ENCODE measurements around the gene TTC23.

The TTC23 gene

DNA sequence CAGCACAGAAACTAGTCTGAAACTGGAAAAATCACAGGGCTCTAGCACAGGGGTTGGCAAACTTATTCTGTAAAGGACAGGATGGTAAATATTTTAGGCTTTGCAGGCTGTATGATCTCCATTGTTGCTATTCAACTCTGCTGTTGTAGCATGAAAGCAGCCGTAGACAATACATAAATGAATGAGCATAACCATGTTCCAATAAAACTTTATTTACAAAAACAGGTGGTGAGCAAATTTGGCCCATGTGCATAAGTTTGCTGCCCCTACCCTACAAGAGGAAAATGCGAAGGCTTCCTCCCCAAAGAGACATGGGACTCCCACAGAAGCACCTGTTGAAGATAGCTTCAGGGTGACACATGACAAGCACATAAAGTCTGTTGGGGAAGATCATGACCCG is 85.3 kb downstream of the TTC23 start:
- no peak for DNase-seq

GRCh38 chr15:99163271-99164062 is 85.9 kb downstream of the TTC23 start:
- no peak for DNase-seq

GRCh38 chr15:99158626-99159412 is 90.6 kb downstream of the TTC23 start:
- DNase-seq = no peak

- DNase-seq = peak; percentile 71
Measured at GRCh38 chr15:99157456-99157855, 91.9 kb downstream of the TTC23 start.

- peak; percentile 50 for DNase-seq
Measured at GRCh38 chr15:99155961-99156443, 93.4 kb downstream of the TTC23 start.

DNA sequence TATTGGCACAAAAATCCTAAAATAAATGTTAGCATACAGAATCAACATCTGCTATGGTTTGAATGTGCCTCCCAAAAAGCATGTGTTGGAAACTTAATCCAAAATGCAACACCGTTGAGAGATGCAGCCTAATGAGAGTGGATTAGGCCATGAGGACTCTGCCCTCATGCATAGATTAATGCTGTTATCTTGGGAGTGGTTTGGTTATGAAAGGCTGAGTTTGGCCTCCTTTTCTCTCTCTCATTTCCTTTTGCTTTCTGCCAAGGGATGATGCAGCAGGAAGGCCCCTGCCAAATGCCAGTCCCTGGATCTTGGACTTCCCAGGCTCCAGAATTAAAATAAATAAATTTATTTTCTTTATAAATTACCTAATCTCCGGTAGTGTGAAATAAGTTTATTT is 95.1 kb downstream of the TTC23 start:
- DNase-seq = no peak

DNA sequence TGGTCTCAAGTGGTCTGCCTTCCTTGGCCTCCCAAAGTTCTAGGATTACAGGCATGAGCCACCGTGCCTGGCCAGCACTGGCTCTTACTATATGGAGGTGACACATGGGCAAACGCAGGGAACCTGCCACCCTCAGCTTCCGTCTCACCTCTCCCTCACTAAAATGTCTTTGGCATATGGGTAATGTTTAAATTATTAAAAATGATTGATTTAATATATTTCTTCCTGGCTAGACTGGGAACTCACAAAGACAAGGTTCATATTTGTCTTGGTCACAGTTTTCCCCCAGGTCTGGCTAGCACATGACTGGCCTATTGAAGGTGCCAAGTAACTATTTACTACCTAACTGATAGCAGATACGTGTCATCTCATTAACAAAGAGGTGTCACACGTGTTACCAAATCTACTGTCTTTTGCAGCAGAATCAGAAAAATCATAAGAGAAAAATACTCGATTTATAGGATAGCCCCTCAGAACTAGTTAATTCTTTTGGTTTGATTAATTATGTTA is 96.3 kb downstream of the TTC23 start:
- no peak for DNase-seq

DNA sequence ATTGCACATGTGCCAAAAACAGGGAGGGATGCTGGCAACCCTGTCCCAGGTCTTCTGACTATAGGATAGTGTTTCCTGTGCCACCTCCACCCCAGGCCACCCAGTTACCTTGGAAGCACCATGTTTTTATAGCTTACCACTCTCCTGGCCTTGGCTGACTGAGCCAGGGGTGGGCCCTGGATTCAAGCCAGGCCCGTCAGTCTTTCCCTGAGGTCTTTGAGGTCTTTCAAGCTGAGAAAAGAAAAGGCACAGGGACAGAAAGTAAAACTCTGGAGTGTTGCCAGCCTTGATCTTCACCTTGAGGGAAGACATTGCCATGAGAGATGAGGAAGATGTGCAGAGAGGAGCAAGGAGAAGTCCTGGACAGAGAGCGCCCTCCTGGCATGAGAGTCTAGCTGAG is 98.2 kb downstream of the TTC23 start:
- no peak for DNase-seq

DNA sequence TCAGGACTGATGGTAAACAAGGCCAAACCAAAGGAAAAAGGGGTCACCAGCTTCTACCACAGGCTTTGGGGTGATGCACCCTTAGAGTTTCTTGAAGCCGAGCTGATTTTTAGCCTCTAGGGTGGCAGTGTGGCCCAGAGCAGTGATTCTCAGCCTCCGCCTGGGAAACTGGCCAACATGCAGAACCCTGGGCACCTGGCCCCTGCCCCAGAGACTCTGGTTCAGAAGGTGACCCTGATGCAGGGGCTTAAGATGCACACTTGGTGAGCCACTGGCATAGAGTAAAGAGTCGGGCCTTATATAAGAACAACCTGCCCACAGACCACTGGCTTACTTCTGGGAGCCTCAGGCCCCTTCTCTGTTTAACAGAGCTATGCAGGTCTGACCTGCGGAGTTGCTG is 100.0 kb downstream of the TTC23 start:
- no peak for DNase-seq

- DNase-seq = no peak
Measured at GRCh38 chr15:99148851-99149276, 100.5 kb downstream of the TTC23 start.

- DNase-seq = no peak
Measured at GRCh38 chr15:99146661-99147060, 102.7 kb downstream of the TTC23 start.

GRCh38 chr15:99145778-99146177 is 103.6 kb downstream of the TTC23 start:
- DNase-seq = no peak

DNA sequence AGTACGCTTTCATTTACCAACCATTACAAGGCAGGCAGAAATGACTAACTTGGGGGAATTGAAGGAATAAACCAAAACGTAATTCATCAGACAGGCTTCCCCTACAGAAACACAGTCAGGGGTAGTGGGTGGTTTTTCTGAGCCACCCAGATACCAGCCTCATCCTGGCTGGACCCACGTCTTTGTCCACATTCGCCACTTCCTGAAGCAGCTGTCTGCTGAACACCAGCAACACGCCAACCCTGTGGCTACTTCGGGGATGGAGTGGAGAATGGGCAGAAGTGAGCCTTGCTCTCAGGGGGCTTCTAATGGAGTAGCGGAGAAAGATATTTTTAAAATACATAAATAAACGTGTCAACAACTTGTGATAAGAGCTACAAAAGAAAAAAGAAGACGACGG is 104.4 kb downstream of the TTC23 start:
- no peak for DNase-seq

DNA sequence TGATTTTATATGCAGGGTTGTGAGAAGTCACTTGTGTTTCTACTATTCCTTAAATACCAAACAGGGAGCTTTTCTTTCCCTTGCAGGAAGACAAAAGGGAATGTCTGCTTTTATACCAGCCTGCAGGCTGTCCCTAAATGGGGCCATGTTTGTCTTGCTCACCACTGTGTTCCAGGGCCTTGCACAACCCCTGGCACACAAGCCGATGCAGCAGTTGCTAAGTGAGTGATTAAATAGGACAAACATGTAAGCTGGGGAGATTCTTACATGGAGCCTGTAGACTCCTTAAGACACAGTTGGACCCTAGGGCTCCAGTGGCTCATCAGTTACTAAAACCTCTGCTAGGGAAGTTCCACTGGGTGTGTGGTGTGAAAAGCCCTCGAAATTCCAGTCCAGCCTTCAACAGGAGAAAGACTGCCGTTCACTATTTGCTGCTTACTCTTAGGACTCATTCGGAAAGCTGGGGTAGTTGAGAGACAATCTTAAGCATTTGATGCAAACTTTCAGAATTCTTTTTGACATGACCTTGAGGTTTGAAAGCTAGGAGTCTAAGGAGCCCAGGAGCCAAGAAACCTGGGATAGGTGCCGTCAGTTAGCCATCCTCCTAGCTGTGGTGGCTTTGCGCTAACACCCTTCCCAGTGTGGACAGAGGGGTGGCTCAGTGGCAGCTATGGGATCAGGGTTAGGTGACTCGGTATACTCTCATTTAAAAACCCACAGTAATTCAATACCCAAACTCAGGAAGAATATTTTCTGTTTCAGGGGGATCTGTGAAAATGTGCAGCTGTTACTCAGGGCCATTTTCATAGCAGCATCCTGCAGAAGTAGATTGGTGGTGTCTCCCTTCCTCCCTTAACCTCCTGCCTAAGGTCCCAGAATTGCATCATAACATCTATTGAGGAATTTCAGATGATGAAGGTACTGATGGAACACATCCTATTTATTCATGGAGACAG is 105.4 kb downstream of the TTC23 start:
- DNase-seq = peak; percentile 26

- no peak for DNase-seq
Measured at GRCh38 chr15:99143242-99143641, 106.1 kb downstream of the TTC23 start.

GRCh38 chr15:99142562-99142961 is 106.8 kb downstream of the TTC23 start:
- DNase-seq = no peak

- no peak for DNase-seq
Measured at GRCh38 chr15:99141943-99142342, 107.4 kb downstream of the TTC23 start.

DNA sequence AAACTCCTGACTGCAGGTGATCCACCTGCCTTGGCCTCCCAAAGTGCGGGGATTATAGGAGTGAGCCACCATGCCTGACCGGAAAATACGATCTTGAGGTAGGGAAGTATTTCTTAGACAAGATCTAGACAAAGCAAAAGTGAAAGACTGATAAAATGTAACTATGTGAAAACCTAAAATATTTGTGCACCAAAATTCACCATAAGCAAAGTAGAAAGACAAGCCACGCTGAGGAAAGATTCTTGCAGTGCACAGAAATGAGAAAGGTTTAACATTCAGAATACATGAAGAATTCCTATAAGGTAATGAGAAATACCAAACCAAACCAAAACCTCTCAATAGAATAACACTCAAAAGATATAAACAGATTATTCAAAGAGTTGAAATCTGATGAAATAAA is 108.8 kb downstream of the TTC23 start:
- DNase-seq = no peak

GRCh38 chr15:99139276-99139675 is 110.1 kb downstream of the TTC23 start:
- peak; percentile 29 for DNase-seq

GRCh38 chr15:99138491-99138982 is 110.8 kb downstream of the TTC23 start:
- DNase-seq = no peak

DNA sequence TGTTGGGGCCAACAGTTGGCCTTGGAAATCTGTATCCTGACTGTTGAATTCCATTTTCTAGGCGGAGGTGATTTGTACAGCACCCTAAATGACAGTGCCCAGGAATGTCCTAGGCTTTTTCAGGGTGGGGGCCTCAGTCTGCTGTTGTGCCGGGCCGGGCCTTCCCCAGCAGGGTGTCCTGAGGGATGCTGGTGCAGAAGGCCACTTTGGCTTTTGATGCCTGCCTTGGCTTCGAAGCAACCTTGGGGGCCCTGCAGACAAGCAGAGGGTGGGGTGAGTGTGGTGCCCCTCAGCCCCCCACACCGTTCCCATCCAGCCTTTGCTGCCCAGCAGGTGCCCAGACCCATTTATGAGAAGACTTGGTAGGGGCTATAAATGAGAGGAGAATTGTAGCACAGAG is 111.5 kb downstream of the TTC23 start:
- DNase-seq = no peak

DNA sequence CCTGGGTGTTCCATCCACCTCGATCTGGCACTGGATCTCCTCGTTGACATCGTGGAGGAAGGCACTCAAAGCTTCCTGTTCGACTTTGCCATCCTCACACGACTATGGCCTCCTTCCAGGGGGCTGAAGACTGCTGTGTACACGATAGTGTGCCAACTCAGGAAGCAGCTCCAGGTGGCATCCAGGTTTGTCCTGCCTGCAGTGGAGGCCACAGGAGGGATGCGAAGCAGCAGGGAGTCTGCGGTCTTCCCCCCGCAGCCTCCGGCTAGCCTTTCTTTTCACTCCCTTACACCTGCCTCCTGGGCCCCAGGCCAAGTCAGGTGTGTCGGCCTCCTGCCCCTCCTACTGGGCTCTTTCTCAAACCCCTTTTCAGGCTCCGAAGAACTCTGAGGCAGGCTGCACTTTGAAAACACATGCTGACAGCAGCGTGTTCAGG is 112.3 kb downstream of the TTC23 start:
- no peak for DNase-seq

Data from fibroblast of skin of back (primary cell).